ENCODE data around the gene SPEF1.

The SPEF1 gene

GRCh38 chr20:3740615-3741301, 40.5 kb downstream of the SPEF1 start:
- POLR2A ChIA-PET, result no interaction called here
- CTCF ChIA-PET, result interaction anchor here (1.1 to 6.0 kb wide), 7 partner anchors 10 to 331 kb away, joined by 3 to 23 read pairs (median 5); no protein-coding TSS in a partner anchor
- DNase-seq (ENCODE audit: extremely low spot score), result no peak
- TF ChIP-seq, protein P1, sequence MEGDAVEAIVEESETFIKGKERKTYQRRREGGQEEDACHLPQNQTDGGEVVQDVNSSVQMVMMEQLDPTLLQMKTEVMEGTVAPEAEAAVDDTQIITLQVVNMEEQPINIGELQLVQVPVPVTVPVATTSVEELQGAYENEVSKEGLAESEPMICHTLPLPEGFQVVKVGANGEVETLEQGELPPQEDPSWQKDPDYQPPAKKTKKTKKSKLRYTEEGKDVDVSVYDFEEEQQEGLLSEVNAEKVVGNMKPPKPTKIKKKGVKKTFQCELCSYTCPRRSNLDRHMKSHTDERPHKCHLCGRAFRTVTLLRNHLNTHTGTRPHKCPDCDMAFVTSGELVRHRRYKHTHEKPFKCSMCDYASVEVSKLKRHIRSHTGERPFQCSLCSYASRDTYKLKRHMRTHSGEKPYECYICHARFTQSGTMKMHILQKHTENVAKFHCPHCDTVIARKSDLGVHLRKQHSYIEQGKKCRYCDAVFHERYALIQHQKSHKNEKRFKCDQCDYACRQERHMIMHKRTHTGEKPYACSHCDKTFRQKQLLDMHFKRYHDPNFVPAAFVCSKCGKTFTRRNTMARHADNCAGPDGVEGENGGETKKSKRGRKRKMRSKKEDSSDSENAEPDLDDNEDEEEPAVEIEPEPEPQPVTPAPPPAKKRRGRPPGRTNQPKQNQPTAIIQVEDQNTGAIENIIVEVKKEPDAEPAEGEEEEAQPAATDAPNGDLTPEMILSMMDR (IDR thresholded peaks at IDR 0.05; ENCODE audit: control extremely low read depth, extremely low read depth, low read depth, missing control alignments), result no peak

GRCh38 chr20:3739926-3740451, 41.3 kb downstream of the SPEF1 start:
- TF ChIP-seq, protein P1 (IDR thresholded peaks at IDR 0.05; ENCODE audit: control extremely low read depth, extremely low read depth, low read depth, missing control alignments), result no peak
- no peak for DNase-seq (ENCODE audit: extremely low spot score)
- CTCF ChIA-PET, result interaction anchor here (1.1 to 6.0 kb wide), 6 partner anchors 11 to 332 kb away, joined by 3 to 23 read pairs (median 6); no protein-coding TSS in a partner anchor
- POLR2A ChIA-PET, result no interaction called here

- CTCF ChIA-PET, result interaction anchor here (1.5 to 6.0 kb wide), 3 partner anchors 11 to 29 kb away, joined by 6 to 23 read pairs (median 16); no protein-coding TSS in a partner anchor
- DNase-seq (ENCODE audit: extremely low spot score), result no peak
- TF ChIP-seq, protein P1 (IDR thresholded peaks at IDR 0.05; ENCODE audit: control extremely low read depth, extremely low read depth, low read depth, missing control alignments), result no peak
- POLR2A ChIA-PET, result no interaction called here
These were observed 42.0 kb downstream of the SPEF1 start for GRCh38 chr20:3739054-3739925.

DNA sequence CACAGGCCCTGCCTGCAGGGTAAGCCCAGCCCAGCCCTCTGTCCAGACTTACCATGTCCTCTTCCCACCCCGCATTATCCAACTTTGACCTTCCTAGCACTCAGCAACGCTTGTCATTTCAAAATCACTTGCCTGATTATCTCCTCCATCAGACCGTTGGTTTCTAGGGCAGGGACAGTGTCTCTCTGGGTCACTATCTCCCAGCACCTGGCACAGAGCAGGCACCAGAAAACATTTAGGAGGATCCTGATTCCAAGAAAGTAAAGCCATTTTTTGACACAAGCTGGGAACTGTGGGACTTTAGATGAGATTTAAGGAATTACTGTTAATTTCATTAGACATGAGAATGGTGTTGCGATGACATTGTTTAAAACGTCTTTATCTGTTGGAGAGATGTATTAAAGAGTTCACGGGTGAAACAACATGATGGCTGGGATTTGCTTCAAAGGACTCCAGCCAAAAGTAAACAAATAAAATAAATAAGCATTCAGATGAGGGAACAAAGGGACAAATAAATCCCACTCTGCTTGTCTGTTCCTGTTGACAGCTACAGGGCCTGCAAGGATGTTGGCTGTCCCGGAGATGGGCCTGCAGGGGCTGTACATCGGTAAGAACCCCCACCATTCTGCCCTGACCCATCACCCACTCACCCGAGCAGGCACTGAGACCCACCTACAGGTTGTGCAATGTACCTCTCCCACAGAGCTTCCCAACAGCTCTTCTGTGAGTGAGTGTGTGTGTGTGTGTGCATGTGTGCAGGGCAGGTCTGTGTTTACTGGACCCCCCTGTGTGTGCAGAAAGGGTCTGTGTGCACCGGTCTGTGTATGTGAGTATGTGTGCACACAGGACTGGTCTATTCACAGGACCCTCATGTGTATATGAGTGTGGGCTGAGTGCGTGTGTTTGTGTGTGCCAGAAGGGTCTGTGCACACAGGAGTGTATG, 42.9 kb downstream of the SPEF1 start:
- CTCF ChIA-PET, result interaction anchor here (1.3 to 3.1 kb wide), 2 partner anchors 28 to 62 kb away, joined by 4 to 16 read pairs; no protein-coding TSS in a partner anchor
- POLR2A ChIA-PET, result no interaction called here
- TF ChIP-seq, protein P1 (IDR thresholded peaks at IDR 0.05; ENCODE audit: control extremely low read depth, extremely low read depth, low read depth, missing control alignments), result no peak
- DNase-seq (ENCODE audit: extremely low spot score), result no peak

DNA sequence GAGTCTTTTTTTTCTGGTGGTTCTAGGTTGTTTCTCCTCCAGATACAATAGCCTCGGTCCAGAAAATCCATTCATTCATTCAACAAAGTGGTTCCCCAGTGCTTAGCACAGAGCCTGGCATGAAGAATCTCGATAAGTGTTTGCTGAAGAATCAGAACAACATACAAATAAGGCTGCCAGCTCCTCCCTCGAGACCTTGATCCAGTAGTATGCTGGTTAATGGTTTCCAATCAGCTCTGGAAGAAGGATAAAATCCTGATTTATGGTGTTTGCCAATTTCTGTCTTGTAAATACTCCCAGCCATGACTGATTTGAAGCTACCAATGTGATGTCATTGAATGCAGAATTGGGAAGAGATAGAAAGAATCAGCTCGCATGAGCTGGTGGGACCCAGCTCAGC, 45.5 kb downstream of the SPEF1 start:
- POLR2A ChIA-PET, result no interaction called here
- CTCF ChIA-PET, result interaction anchor here (1.4 to 3.3 kb wide), 4 partner anchors 12 to 39 kb away, joined by 4 to 11 read pairs (median 4); no protein-coding TSS in a partner anchor
- TF ChIP-seq, protein P1 (IDR thresholded peaks at IDR 0.05; ENCODE audit: control extremely low read depth, extremely low read depth, low read depth, missing control alignments), result no peak
- no peak for DNase-seq (ENCODE audit: extremely low spot score)
